Adrenal gland (tissue), 12 donors: ENCODE results near the gene RIC8B. TPM values are rescaled to one million over a fixed set of nuclear protein-coding genes. Genes with fewer than 3 reads are reported as not detected.

Source experiments
- DNase-seq, 7 donors: peaks; one replicate each; pipeline ENCODE4 v3.0.0-alpha.2; 2019 to 2020
- H3K27ac ChIP-seq, 5 donors: fragments of 200-600 bp; sonication (generic) in 4 of 5; 1 replicate in 3 of 5; 2 replicates in 2 of 5; pipeline versions ENCODE4 v1.5.1 to v1.8.0; 2016 to 2020; ENCODE audit warnings: mild to moderate bottlenecking in 1 of 5
- H3K27me3 ChIP-seq: fragments of 200-600 bp; 2 replicates; pipeline ENCODE4 v1.8.0; 2021
- H3K36me3 ChIP-seq, 2 donors: fragments of 200-600 bp; replicated peaks in 1 of 2; 1 replicate in 1 of 2; 2 replicates in 1 of 2; pipeline versions ENCODE4 v1.5.1 to v1.8.0; 2018 to 2022
- H3K4me1 ChIP-seq, 2 donors: fragments of 200-600 bp; replicated peaks in 1 of 2; 1 replicate in 1 of 2; 2 replicates in 1 of 2; pipeline versions ENCODE4 v1.5.1 to v1.8.0; 2018 to 2021
- H3K4me3 ChIP-seq, 4 donors: fragments of 200-600 bp; sonication (generic) in 3 of 4; one replicate each; pipeline ENCODE4 v1.5.1; 2016 to 2018
- H3K9me3 ChIP-seq, 3 donors: fragments of 200-600 bp; sonication (generic) in 1 of 3; replicated peaks in 1 of 3; 1 replicate in 2 of 3; 2 replicates in 1 of 3; pipeline versions ENCODE4 v1.5.1 to v1.8.0; 2016 to 2021
- CTCF ChIP-seq, 6 experiments: fragments of 450-650 bp in 4 of 6; fragments of 200-600 bp in 2 of 6; sonication (generic) in 1 of 6; IDR thresholded peaks; 1 replicate in 5 of 6; 2 replicates in 1 of 6; pipeline versions ENCODE4 v1.5.1 to v1.8.0; 2016 to 2021; ENCODE audit warnings: antibody characterized with exemption in 6 of 6, mild to moderate bottlenecking in 2 of 6, moderate library complexity in 1 of 6
- POLR2A ChIP-seq, 2 donors: fragments of 450-650 bp; IDR thresholded peaks; one replicate each; pipeline ENCODE4 v1.6.1; 2017; ENCODE audit warnings: antibody characterized with exemption in 2 of 2, mild to moderate bottlenecking in 2 of 2, moderate library complexity in 1 of 2
- WGBS, 4 donors: extraction: QIAGEN DNeasy Blood & Tissue Kit in 2 of 4; methylation state at CpG; one replicate each; pipeline versions ENCODE4 v1.1.5 to v1.1.7; 2013 to 2017; 5-methylcytosine and 5-hydroxymethylcytosine counted together
- intact Hi-C, 2 donors: fragments of 100-400 bp; cut with DNase I; formaldehyde crosslinking; loops; one replicate each; pipeline versions ENCODE4 v1.14.1 to v1.15.0; 2022 to 2023
- polyA plus RNA-seq, 3 donors: library from polyadenylated mRNA; stranded (reverse); fragments of 200-250 nt in 2 of 3; fragments of 350-450 nt in 1 of 3; fragmentation: Illumina TruSeq in 1 of 3; extraction: RNeasy Lipid Tissue Mini Kit (QIAGEN cat#74804) in 1 of 3; gene quantifications; one replicate each; pipeline ENCODE4 v1.2.3, GENCODE V29; 2013 to 2014
- total RNA-seq, 9 donors: library from RNA; depleted of rRNA in 4 of 9; stranded (reverse); fragments of >200 nt in 4 of 9; fragments of 120-200 nt in 1 of 9; fragmentation: NEBNext Ultra II Directional in 1 of 9; extraction: Animal tissue kit (Norgen Biotek cat#: 25700) in 1 of 9; gene quantifications; one replicate each; pipeline versions ENCODE4 v1.1.0 to v1.2.4, GENCODE V29; 2013 to 2023
- donor health status: healthy with polysubstance abuse.
- donor health status: Bipolar disorder and iron deficiency.
- donor health status: DM: yes; HTN: yes; CAD: no.
- donor health status: DM: no; HTN: no; CAD: no.
- donor health status: DM: no; HTN: no; CAD: no.
- donor health status: DM: yes; HTN: yes; CAD: no.

RIC8B gene
- total and polyA plus RNA-seq, 12 donors = 5.1 to 29.3 (median 14.5) TPM

- intact Hi-C loops = no loop called here
- H3K27ac ChIP-seq = no peak overlapping the region
- H3K36me3 ChIP-seq = no peaks in the 10 kb centered on the region
- no peak overlapping the region for H3K4me3 ChIP-seq
- H3K9me3 ChIP-seq = no peaks in the 10 kb centered on the region
- no peaks in the 10 kb centered on the region for H3K4me1 ChIP-seq
- TF ChIP-seq POLR2A (IDR thresholded peaks at IDR 0.05) = no peak
- TF ChIP-seq CTCF (IDR thresholded peaks at IDR 0.05) = no peak
- H3K27me3 ChIP-seq = no peaks in the 10 kb centered on the region
- no peak for DNase-seq
- 95 to 100% (median 99%) methylated on average over 1 of the region's 1 CpG for WGBS, 4 donors
Observed at GRCh38 chr12:106729611-106730010, 44.9 kb upstream of the RIC8B start.

GRCh38 chr12:106732890-106733289 is 41.6 kb upstream of the RIC8B start:
- Histone ChIP-seq H3K27me3 (no peaks in the 10 kb centered on the region), H3K36me3 (no peaks in the 10 kb centered on the region), H3K27ac (no peak overlapping the region), H3K4me3 (no peak overlapping the region), H3K4me1 (no peaks in the 10 kb centered on the region), H3K9me3 (no peaks in the 10 kb centered on the region)
- intact Hi-C loops = no loop called here
- DNase-seq = no peak
- 92 to 96% (median 95%) methylated on average over 5 of the region's 5 CpGs for WGBS, 4 donors
- TF ChIP-seq POLR2A (IDR thresholded peaks at IDR 0.05) = no peak
- TF ChIP-seq CTCF (IDR thresholded peaks at IDR 0.05) = no peak

- TF ChIP-seq CTCF (IDR thresholded peaks at IDR 0.05) = no peak
- no peak for TF ChIP-seq POLR2A (IDR thresholded peaks at IDR 0.05)
- Histone ChIP-seq H3K27ac (no peak overlapping the region), H3K36me3 (no peaks in the 10 kb centered on the region), H3K9me3 (no peaks in the 10 kb centered on the region), H3K4me1 (no peaks in the 10 kb centered on the region), H3K27me3 (no peaks in the 10 kb centered on the region), H3K4me3 (no peak overlapping the region)
- WGBS, 4 donors = 78 to 97% (median 84%) methylated on average over 4 of the region's 4 CpGs
- intact Hi-C loops = no loop called here
- DNase-seq = no peak
Observed at GRCh38 chr12:106733660-106734059, 40.8 kb upstream of the RIC8B start.

- Histone ChIP-seq H3K27me3 (no peaks in the 10 kb centered on the region), H3K9me3 (no peaks in the 10 kb centered on the region), H3K4me1 (peaks cover 7% of the 10 kb centered on the region in 2 donors), H3K27ac (no peak overlapping the region), H3K4me3 (no peak overlapping the region), H3K36me3 (no peaks in the 10 kb centered on the region)
- TF ChIP-seq POLR2A (IDR thresholded peaks at IDR 0.05) (no peak), CTCF (IDR thresholded peaks at IDR 0.05) (no peak)
- intact Hi-C loops = no loop called here
- WGBS, 4 donors = 78 to 91% (median 85%) methylated on average over 9 of the region's 9 CpGs
- no peak for DNase-seq
Observed at GRCh38 chr12:106736051-106736957, 38.2 kb upstream of the RIC8B start.
